ENCODE results near the gene PIM3. TPM values are rescaled to one million over a fixed set of nuclear protein-coding genes. Genes with fewer than 3 reads are reported as not detected.
"Not testable (repeated sequence)": the region's sequence is repeated elsewhere in the genome, so short reads cannot be mapped to it uniquely, and the experiment has no call there.

Gene PIM3
- total RNA-seq, 2 donors from 2014 or later, result 94.8 to 235 TPM

GRCh38 chr22:49944399-49944891, 16.1 kb upstream of the PIM3 start:
- Mint-ChIP-seq H3K27me3 (no peaks in the 10 kb centered on the region), H3K36me3 (ENCODE audit: low read depth) (no peaks in the 10 kb centered on the region), H3K27ac (no peak overlapping the region), H3K4me3 (no peak overlapping the region), H3K4me1 (no peaks in the 10 kb centered on the region), H3K9me3 (no peaks in the 10 kb centered on the region)
- ATAC-seq (replicated peaks), result no peak

- not testable (repeated sequence) for H3K9me3 Mint-ChIP-seq; H3K36me3 Mint-ChIP-seq (ENCODE audit: low read depth); H3K4me1 Mint-ChIP-seq; ATAC-seq (replicated peaks); H3K27me3 Mint-ChIP-seq; H3K4me3 Mint-ChIP-seq
- peak overlapping the region; percentile 61 for H3K27ac Mint-ChIP-seq
Measured at GRCh38 chr22:49945042-49945794, 15.4 kb upstream of the PIM3 start.

DNA sequence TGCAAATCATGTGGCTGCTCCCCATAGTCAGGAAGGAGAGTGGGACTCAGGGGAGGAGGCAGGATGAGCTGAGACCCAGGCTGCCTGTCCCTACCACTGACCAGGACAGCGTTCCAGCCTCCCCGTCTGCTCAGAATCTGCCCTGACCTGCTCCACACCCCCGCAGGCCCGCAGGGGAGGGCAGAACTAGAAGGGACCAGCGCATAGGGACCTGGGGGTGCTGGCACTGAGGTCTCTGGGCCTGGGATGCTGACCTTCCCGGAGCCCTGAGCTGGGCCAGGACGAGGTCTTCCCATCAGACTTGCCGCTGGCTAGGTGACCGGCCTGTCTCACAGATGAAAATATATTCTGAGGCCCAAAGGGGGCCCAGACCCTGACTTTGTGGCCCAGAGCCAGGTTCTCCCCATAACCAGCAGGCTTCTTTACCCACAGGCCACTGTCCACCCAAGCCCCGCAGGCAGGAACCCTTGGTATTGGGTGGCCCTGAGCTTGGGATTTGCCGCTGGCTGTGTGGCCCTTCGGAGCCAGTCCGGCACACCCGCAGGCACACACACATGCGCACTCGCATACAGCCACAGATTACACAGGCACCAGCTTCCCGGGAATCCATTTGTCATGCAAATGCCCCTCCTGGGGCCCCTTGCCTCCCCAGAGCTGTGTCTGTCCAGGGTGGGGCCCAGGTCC, 13.8 kb upstream of the PIM3 start:
- Mint-ChIP-seq H3K36me3 (ENCODE audit: low read depth) (no peaks in the 10 kb centered on the region), H3K9me3 (no peaks in the 10 kb centered on the region), H3K4me3 (no peak overlapping the region), H3K27me3 (no peaks in the 10 kb centered on the region), H3K4me1 (no peaks in the 10 kb centered on the region), H3K27ac (no peak overlapping the region)
- ATAC-seq (replicated peaks), result no peak

- no peak for ATAC-seq (replicated peaks)
- no peak overlapping the region for H3K27ac Mint-ChIP-seq
Measured at GRCh38 chr22:49947296-49947622, 13.3 kb upstream of the PIM3 start.

GRCh38 chr22:49948116-49948957, 12.2 kb upstream of the PIM3 start:
- H3K36me3 Mint-ChIP-seq (ENCODE audit: low read depth), result no peaks in the 10 kb centered on the region
- no peak for ATAC-seq (replicated peaks)
- no peaks in the 10 kb centered on the region for H3K9me3 Mint-ChIP-seq
- H3K27me3 Mint-ChIP-seq, result no peaks in the 10 kb centered on the region
- no peak overlapping the region for H3K4me3 Mint-ChIP-seq
- H3K4me1 Mint-ChIP-seq, result no peaks in the 10 kb centered on the region
- no peak overlapping the region for H3K27ac Mint-ChIP-seq

More at GRCh38 chr22:49947296-49947622, 13.3 kb upstream of the PIM3 start:
- Mint-ChIP-seq H3K4me1 (no peaks in the 10 kb centered on the region), H3K4me3 (no peak overlapping the region), H3K27me3 (no peaks in the 10 kb centered on the region), H3K9me3 (no peaks in the 10 kb centered on the region), H3K36me3 (ENCODE audit: low read depth) (no peaks in the 10 kb centered on the region)

DNA sequence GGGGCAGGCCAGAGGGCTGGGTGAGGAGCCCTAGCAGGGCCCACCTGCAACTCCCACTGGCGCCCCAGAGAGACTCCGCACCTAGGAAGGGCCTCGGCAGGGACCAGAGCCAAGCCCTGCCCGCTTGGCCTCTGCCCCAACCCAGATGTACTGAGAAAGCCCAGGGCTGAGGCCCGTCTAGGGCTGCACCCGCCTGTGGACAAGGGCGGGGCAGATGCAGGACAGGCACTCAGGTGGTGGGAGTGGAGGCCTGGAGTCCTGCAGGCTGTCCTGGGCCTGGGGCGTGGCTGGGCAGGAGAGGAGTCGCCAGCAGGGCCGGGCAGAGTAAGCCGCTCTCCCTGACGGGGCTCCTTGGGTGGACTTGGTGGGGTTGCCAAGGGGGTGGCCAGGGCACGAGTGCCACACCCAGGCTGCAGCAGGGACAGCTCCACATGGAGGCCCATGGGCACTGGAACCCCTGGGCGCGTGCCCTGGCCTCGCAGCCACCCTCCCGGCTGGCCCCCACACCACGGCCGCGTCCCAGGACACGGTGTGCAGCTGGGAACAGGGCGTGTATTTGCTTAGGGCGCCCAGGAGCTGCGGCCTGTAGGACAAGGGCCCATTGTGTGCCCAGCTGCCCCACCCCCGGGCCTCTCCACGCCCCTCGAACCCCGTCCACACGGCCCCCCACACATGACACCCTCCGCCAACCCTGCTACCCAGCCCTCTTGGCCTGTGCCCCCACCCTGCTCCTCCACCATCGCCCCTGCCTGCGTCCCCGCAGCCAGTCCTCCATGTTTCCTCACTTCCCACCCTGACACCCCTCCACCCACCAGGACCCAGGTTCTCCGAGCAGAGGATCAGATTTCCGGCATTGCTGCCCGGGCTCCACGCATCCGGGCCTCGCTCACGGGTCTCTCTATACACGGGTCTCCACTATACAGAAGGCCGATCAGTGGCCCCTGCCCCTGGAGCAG, 11.3 kb upstream of the PIM3 start:
- no peaks in the 10 kb centered on the region for H3K4me1 Mint-ChIP-seq
- no peak for ATAC-seq (replicated peaks)
- no peaks in the 10 kb centered on the region for H3K27me3 Mint-ChIP-seq
- H3K36me3 Mint-ChIP-seq (ENCODE audit: low read depth), result no peaks in the 10 kb centered on the region
- H3K9me3 Mint-ChIP-seq, result no peaks in the 10 kb centered on the region
- H3K4me3 Mint-ChIP-seq, result no peak overlapping the region
- no peak overlapping the region for H3K27ac Mint-ChIP-seq

DNA sequence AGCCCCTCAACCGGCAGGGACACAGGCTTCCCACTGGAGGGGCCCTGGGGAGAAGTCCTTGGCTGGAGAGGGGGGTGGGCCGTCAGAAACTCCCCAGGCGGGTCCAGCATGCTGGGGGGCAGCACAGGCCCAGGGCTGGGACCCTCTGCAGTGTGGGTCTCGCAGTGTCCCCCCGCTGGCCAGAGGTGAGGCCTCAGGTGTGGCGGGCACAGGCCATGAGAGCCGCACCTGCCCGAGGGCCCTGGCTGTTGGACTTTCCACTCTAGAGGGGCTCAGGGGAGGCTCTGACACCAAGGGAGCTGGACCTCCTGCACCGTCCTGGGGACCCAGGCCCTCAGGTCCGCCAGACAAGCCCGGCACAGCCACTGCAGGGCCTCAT, 10.7 kb upstream of the PIM3 start:
- H3K9me3 Mint-ChIP-seq, result no peaks in the 10 kb centered on the region
- no peaks in the 10 kb centered on the region for H3K27me3 Mint-ChIP-seq
- no peaks in the 10 kb centered on the region for H3K4me1 Mint-ChIP-seq
- no peak for ATAC-seq (replicated peaks)
- no peaks in the 10 kb centered on the region for H3K36me3 Mint-ChIP-seq (ENCODE audit: low read depth)
- H3K27ac Mint-ChIP-seq, result no peak overlapping the region
- H3K4me3 Mint-ChIP-seq, result no peak overlapping the region

- Mint-ChIP-seq H3K27ac (no peak overlapping the region), H3K36me3 (ENCODE audit: low read depth) (no peaks in the 10 kb centered on the region), H3K4me3 (no peak overlapping the region), H3K27me3 (no peaks in the 10 kb centered on the region), H3K9me3 (no peaks in the 10 kb centered on the region), H3K4me1 (no peaks in the 10 kb centered on the region)
- ATAC-seq (replicated peaks), result no peak
Measured at GRCh38 chr22:49950396-49950994, 10.1 kb upstream of the PIM3 start.

DNA sequence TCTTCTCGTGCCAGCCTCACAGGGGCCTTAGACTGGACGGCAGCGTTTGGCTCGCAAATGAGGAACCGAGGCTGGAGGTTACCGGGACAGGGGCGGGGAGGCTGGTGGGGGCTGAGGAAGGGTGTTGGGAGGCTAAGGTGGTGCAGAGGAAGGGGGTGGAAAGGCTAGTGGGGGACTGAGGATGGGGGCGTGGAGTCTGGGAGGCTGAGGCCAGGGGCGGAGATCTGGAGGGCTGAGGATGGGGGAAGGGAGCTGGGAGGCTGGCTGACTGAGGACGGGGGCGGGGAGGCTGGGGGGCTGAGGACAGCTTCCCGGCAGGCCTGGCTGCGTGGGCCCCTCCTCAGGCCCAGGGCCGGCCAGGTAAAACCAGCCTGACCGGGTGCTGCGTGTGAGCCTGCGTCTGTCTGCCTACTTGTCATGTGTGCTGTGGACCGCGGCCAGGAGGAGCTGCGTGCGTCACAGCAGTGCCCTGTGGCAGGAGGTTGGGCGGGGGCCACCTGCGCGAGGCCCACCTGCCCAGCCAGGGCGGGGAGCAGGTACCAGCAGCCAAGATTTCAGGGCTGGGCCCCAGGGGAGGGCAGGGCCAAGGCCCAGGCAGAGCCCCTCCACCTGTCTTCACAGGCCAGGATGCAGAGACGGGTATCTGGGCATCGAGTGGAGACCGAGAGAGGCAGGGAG, 9.4 kb upstream of the PIM3 start:
- no peaks in the 10 kb centered on the region for H3K27me3 Mint-ChIP-seq
- no peaks in the 10 kb centered on the region for H3K9me3 Mint-ChIP-seq
- H3K4me1 Mint-ChIP-seq, result no peaks in the 10 kb centered on the region
- ATAC-seq (replicated peaks), result no peak
- H3K4me3 Mint-ChIP-seq, result no peak overlapping the region
- no peak overlapping the region for H3K27ac Mint-ChIP-seq
- H3K36me3 Mint-ChIP-seq (ENCODE audit: low read depth), result no peaks in the 10 kb centered on the region

- Mint-ChIP-seq H3K27me3 (no peaks in the 10 kb centered on the region), H3K4me3 (no peak overlapping the region), H3K27ac (no peak overlapping the region), H3K4me1 (no peaks in the 10 kb centered on the region), H3K9me3 (no peaks in the 10 kb centered on the region), H3K36me3 (ENCODE audit: low read depth) (no peaks in the 10 kb centered on the region)
- ATAC-seq (replicated peaks), result no peak
Measured at GRCh38 chr22:49951678-49951985, 8.9 kb upstream of the PIM3 start.

GRCh38 chr22:49951986-49952896, 8.3 kb upstream of the PIM3 start:
- Mint-ChIP-seq H3K9me3 (no peaks in the 10 kb centered on the region), H3K27me3 (no peaks in the 10 kb centered on the region), H3K4me1 (no peaks in the 10 kb centered on the region), H3K36me3 (ENCODE audit: low read depth) (no peaks in the 10 kb centered on the region), H3K27ac (no peak overlapping the region), H3K4me3 (no peak overlapping the region)
- ATAC-seq (replicated peaks), result no peak

- no peaks in the 10 kb centered on the region for H3K27me3 Mint-ChIP-seq
- no peak overlapping the region for H3K4me3 Mint-ChIP-seq
- no peaks in the 10 kb centered on the region for H3K36me3 Mint-ChIP-seq (ENCODE audit: low read depth)
- no peaks in the 10 kb centered on the region for H3K9me3 Mint-ChIP-seq
- ATAC-seq (replicated peaks), result no peak
- H3K4me1 Mint-ChIP-seq, result no peaks in the 10 kb centered on the region
- H3K27ac Mint-ChIP-seq, result no peak overlapping the region
Measured at GRCh38 chr22:49953027-49953679, 7.4 kb upstream of the PIM3 start.
